NCI-H2029 (cell line): ENCODE data around the gene RALBP1.
"Not testable (repeated sequence)": the region's sequence is repeated elsewhere in the genome, so short reads cannot be mapped to it uniquely, and the experiment has no call there.

Source experiments
- DNase-seq: peaks from one replicate; lab custom pipeline; 2025; lab: John Stamatoyannopoulos, UW

Gene RALBP1

DNA sequence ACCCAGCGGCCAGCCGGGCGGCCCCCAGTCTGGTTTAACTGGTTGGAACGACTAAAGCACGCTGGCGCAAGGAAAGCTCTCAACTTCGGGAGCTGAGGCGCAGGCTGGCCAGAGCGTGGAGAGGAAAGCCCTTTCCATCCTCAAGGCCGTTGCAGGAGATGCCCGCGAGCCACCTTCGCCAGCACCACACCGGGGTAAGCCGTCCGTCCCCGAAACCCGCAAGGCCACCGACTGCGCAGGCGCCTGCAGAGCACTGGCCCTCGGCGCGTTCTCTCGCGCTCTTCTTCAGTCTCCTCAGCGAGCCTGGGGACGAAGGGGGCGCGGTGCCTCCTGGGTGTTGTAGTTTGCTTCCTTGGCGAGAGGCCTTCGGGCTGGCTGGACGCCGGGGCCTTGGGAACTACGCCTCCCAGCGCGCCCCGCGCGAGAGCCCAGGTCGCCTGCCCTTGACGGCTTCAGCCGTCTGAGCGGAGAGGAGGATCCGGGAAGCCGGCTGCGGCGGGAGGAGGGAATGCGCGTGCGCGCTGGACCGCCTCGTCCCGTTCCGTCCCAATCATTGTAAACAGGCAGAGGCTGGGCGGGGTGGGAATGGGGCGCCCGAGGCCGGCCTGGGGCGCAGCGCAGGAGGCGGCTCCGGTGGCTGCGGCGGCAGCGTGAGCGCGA, at the start of gene RALBP1:
TSS of gene RALBP1 (plus strand) at position 531 of the 660 bp plus-strand sequence. CDS start 37,533 bp downstream, outside the sequence.
- peak; percentile 96 for DNase-seq

DNA sequence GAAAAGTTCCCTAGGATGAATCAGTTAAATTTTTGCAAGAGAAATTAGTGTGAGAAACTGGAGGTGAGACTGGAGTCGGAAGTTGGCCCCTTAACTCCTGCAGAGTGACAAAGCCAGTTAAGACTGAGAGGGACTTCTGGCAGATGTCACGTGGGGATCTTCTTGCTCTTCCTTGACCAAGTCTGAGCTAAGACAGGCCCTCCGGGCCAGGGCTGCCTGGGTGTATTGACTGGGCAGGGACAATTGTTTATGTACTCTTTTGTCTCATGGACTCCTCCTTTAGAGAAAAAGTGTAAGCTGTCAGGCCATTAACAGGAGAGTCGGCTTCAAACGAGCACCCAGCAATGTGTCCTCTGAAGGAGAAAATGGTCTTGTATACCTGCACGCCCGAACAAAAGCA, 48.6 kb upstream of the RALBP1 start:
- no peak for DNase-seq

DNA sequence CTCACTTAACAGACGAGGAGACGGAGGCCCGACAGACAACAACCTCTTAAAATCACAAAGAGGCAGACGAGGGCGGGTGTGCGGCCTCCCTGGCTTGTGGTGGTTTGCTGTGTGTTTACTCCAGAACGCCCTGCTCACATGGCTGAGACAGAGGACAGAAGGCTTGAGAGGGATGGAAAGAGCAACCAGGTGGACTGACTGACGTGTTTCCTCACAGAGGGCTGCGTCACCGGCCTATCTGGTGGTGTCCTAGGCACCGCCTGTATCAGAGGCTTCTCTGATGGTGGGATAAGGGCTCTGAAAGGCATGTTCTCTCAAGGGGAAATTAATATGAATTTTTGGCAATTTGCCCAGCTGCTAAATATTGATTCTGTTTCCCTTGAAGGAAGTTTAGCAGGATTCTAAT, 47.0 kb upstream of the RALBP1 start:
- peak; percentile 77 for DNase-seq

DNA sequence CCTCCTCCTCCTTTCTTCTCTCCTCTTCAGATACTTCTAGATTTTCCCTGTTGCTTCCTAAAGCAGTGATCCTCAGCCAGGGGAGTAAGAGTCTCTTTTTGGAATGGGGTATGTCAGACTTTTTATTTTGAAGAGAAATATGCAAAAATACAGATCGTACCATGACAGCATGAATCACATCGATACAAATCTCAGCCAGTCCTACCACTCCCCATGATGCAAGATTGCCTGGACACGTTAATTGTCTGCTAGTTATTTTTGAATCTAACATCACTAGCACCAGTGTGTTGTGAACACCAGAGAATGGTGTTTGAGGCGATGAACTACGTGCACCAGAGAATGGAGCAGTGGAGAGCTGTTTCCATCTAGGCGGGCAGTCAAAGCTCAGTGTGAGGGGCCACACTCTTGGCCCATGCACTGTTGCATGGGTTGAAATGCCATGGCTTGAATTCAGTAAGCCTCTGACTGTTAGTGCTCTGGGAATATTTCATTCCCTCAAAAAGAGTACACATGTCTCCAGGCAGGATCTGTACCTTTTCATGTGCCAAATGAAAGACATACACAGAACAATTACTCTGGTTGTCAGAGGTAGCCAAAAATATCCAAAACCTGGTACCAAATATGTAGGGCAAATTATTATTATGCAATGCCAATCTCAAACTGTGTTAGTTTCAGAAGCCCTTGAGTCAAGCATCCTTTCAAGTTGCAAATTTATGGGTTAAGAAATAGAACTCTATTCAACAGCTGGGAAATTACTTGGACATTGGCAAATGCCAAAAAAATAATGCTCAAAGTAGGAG, 46.3 kb upstream of the RALBP1 start:
- no peak for DNase-seq

DNA sequence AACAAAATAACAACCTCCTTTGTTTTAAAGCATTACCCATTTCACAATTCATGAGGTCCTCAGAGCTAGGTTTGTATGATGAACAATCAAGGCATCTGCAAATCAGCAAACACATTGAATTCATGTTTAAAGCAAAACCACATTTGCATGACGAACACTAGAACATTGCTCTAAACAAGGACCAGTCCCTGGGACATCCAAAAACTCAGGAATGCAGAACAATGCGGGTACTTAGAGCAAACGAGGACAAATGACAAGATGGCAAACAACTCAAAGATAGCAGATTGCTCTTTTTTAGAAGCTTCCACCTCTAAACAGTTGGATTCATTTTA, 45.7 kb upstream of the RALBP1 start:
- DNase-seq, result no peak

DNA sequence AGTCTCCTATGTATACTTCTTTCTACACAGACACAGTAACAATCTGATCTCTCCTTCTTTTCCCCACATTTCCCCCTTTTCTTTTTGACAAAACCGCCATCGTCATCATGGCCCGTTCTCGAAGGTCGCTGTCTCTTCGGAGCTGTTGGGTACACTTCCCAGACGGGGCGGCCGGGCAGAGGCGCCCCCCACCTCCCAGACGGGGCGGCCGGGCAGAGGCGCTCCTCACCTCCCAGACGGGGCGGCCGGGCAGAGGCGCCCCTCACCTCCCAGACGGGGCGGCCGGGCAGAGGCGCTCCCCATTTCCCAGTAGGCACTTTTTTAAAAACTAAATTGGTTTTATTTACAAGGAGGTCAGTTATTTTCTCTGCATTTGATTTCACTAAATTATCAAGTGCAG, 45.0 kb upstream of the RALBP1 start:
- DNase-seq, result not testable (repeated sequence)

DNA sequence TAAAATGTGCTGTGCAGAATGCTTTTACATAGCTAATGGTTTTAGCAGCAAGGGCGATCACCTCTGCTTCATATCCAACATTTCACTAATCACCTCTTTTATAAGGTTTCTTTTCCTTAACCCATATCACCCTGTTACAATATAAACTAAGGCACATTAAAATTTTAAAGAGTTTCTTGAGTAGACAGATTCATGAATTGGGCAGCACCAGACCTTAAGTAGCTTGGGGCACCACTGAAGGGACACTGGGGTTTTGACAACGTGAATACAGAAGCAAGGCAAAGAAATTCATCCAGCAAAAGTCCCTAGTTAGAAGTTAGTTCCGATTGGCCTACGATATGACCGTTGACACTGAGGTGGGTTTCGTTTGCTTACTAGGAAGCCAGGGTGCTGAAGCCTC, 44.0 kb upstream of the RALBP1 start:
- no peak for DNase-seq

DNA sequence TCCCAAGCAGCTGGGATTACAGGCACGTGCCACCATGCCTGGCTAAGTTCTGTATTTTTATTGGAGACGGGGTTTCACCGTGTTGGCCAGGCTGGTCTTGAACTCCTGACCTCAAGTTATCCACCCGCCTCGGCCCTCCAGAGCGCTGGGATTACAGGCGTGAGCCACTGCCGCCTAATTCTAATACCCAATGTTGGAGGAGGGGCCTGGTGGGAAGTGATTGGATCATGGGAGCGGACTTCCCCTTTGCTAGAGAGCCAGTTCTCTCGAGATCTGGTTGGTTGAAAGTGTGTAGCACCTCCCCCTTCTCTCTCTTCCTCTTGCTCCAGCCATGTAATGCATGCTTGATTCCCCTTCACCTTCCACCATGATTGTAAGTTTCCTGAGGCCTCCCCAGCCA, 42.2 kb upstream of the RALBP1 start:
- DNase-seq, result not testable (repeated sequence)

DNA sequence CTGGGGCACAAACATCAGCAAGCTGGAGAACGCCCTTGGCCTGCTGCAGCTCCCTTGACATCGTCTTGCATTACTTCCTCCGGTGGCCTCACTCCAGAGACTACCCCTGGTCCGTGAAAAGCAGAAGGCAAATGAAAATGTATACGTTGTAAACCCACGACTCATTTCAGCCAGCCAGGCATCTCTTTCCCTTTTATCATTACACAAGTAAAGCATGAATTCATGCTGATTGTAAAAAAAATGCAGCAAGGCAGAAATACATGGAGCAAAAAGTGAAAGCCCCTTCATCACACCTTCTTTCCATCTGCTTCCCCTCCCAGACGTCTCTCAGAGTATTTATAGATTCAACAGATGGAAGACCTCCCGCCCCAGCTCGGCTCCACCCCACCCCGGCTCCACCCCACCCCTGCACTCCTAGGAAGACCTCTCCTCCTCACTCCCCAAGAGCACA, 41.6 kb upstream of the RALBP1 start:
- DNase-seq, result no peak

DNA sequence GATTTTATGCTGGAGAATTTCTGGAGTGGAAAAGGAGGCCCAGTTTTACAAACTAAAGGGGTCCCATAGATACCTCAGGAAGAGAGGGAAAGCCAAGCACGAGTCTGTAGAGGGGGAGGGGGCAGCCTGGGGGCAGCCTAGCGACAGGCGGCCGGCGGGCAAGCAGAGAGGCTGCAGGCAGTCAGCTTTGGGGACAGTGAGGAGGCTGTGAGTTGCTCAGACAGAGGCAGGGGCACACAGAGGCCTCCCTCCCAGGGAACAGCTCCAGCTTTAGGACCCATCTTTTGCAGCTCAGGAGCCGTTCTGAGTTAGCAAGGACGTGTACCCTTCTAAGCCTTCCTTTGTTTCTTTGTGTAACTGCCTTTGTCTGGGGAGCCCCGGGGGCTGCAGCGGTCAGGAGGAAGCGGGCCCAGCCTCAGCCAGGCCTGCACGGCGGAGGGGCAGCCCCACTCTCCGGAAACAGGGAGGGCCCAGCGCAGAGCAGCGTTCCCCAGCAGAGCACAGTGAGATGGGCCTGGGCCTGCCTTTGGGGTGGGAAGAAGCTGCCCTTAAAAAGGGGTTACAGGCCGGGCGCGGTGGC, 41.1 kb upstream of the RALBP1 start:
- no peak for DNase-seq

DNA sequence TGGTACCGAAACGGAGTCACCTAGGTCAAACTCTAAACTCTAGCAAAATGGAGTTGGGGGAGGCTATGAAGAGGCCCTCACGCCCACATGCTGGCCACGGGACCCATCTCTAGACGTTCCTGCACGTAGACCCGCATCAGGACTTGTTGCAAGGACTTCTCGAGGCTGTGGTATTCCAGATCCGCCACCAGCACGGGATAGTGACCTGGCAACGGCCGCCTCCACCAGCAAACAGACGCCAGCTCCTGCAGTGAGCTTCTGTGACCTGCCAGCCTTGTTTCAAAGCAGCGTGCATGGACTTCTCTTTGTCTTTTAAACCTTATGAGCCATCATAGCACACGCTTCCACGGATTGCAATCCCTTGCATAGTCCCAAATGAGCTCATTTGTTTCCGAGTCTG, 40.3 kb upstream of the RALBP1 start:
- DNase-seq, result no peak

DNA sequence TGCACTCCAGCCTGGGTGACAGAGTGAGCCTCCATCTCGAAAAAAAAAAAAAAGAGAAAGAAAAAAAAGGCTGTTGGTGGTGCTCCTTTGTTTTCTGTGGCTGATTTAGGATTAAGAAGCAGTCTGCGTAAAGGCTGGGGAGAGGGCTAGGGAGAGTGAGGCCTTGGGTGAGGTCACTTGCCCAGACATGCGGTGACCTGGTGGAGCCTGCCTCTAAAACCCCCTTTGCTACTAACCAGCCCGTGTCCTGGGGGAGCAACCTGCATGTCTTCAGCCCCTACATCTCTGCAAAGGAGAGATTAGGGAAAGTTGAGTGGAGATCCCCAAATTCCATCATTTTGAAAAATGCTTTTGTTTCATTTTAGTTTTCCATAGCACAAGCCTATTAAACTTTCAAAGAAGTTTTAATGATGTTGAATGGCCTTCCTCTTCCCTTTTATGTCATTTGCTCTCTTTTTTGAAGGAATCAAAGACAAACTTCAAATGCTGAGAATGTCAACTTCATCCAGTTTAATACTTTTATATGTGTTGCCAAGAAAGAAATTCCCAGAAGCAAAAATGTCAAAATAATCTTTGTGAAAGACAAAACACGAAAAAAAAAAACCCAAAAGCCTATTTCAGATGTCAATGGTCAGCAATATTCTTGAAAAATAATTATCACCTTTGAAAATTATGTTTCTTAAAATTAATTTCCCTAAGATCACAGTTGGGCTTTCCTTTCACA, 38.9 kb upstream of the RALBP1 start:
- no peak for DNase-seq

DNA sequence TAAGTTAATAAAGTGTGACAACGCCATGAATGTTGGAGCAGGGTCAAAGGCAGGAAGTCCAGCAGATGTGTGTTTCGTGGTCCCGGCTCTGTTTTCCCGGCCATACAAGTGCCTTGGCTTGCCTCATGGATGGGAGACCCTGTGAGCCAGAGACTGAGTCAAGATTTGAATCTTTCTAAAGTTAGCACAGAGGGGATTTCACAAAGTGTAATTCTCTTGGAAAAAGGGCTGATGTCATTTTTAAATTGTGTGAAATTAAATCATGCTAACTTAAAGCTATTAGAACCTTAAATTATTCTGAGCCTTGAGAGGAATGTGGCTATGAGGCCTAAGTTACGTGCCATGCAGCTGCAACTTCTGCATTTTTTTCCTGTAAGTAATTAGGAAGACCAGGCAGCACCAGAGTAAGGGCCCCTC, 38.3 kb upstream of the RALBP1 start:
- DNase-seq, result no peak

DNA sequence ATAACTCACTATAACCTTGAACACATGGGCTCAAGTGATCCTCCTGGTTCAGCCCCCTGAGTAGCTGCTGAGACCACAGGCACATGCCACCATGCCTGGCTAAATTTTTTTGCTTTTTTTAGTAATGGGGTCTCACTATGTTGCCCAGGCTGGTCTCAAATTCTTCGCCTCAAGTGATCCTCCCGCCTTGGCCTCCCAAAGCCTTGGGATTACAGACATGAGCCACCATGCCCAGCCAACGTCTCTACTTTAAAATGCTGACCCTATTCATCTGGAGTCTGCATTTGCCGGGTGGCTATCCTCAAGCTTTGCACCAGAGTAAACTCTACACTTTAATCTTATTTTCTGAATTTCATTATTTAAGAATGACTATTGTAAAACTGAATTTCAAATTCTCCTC, 37.6 kb upstream of the RALBP1 start:
- DNase-seq, result no peak

DNA sequence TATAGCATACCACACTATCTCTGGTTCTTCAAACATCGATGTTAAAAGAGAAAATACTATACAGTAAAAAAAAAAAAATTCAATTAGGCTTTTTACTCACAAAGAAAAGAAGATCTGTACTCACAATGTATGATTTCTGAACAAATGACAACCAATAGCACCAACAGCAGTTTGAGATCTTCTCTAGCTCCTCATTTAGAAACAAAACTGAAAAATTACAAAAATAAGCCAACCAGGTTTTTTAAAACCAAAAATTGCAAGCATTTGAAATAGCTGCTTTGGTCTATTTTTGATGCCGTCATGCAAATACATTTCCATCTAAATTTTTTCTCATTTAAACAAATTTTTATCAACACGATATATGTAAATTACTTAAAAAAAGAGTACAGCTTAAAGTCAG, 34.3 kb upstream of the RALBP1 start:
- no peak for DNase-seq

DNA sequence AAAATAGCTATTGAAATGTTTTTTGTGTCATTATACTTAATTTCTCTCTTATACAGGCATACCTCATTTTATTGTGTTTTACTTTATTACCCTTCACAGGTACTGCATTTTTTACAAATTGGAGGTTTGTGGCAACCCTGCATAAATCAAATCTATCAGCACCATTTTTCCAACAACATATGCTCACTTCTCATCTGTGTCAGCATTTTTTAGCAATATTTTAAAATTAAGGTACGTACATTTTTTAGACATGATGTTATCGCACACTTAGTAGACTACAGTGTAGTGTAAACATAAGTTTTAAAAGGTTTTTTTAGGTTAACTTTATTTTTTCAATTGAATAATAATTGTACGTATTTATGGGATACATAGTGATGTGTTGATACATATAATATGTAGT, 30.8 kb upstream of the RALBP1 start:
- DNase-seq, result no peak

DNA sequence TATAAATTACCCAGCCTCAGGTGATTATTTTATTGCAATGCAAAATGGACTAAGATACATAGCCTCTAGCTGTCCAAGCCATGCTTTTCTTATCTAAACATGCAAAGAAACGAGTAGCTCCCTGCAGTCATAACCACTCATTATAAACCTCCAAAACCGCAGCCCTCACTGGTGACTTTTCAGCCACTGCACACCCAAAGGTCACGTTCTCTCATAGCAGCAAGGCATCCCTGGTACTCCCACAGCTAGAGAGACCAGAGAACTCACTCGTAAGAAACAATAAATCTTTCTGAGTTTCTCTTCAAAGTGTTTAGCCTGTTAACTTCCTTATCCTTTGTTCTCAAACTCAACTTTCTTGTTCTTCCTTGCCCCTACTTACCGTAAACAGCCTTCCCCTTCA, 28.5 kb upstream of the RALBP1 start:
- DNase-seq, result no peak

DNA sequence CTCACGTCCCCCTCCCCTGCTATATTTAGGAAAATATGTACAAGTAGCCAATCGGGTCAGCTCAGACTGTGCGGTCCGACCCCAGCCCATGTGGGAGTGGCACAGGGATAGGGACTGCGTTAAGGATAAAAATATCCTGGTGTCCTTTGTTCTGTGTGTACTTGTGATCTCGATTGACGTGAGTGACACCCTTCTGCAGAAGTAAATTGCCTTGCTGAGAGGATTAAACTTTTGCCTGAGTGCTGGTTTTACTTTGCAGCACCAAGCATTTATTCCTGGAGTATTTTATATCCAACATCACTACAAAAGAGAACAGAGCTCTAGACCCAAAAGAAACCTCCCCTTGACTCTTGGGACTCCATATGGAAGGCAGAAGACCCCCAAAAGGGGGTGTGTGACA, 28.0 kb upstream of the RALBP1 start:
- no peak for DNase-seq

DNA sequence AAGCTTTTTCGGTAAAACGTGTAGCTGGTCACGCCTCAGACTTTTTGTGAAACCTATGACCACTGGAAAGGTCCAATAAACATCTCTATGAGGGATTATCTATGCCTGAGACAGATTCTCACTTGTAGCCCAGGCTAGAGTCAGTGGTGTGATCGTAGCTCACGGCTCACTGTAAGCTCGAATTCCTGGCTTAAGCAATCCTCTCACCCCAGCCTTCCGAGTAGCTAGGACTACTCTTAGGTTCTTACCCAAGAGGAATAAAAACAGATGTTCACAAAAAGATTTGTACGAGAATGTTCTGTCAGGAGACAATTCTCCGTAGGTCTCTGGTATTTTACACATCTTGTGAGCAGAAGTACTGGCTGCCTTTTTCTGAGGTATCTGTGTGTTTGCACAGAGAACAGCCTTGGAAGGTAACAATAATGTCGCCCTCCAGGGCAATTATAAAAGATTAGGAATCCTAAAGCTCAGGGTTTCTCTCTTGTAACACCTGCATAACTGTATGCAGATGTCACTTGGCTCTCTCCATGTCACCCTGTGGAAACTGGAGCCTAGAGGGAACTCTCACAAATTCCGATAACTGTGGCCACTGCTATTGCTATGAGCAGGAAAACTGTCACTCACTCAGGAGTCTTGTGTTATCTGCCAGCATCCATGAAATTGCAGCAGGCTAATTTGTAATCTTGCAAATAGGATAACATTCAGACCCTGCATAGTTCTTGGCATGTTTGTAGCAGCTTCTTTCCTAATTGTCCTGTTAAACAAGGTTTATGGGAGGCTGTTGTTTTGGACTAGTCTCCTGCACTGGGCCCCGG, 25.5 kb upstream of the RALBP1 start:
- no peak for DNase-seq

DNA sequence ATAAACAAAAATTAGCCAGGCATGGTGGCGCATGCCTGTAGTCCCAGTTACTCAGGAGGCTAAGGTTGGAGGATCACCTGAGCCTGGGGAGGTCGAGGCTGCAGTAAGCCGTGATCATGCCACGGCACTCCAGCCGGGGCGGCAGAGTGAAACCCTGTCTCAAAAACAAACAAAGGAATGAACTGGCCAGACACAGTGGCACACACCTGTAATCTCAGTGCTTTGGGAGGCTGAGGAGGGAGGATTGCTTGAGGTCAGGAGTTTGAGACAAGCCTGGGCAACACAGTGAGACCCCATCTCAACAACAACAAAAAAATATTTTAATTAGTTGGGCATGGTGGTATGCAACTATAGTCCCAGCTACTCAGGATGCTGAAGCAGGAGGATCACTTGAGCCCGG, 24.4 kb upstream of the RALBP1 start:
- not testable (repeated sequence) for DNase-seq

DNA sequence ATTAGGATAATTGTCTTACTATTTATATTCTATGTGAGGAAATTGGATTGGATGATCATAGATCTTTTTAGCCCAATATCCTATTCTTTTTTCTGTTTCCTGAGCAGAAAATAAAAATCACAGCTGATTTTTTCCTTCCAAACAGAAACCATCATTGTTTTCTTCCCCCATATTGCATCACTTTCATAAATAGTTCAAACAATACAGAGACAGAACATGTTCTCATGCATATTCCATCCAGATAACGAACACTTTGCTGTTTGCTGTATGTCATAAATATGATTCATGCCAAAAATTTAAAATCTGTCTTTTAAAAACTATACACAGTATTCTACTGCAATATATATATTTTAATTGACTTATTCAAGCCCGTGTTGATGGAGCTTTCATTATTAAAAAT, 22.0 kb upstream of the RALBP1 start:
- DNase-seq, result no peak
